BLaER1 (cell line): ENCODE measurements around the gene COL4A2.

Experiments used
- H3K27ac ChIP-seq: shearing (Covaris generic); formaldehyde crosslinking; 2 replicates; pipeline ENCODE4 v1.8.1; 2022
- H3K27me3 ChIP-seq: shearing (Covaris generic); formaldehyde crosslinking; 2 replicates; pipeline ENCODE4 v1.8.1; 2022
- H3K36me3 ChIP-seq: shearing (Covaris generic); formaldehyde crosslinking; 2 replicates; pipeline ENCODE4 v1.8.1; 2022
- H3K4me1 ChIP-seq: shearing (Covaris generic); formaldehyde crosslinking; 2 replicates; pipeline ENCODE4 v1.8.1; 2022
- H3K4me2 ChIP-seq: shearing (Covaris generic); formaldehyde crosslinking; 2 replicates; pipeline ENCODE4 v1.8.1; 2022
- H3K4me3 ChIP-seq: shearing (Covaris generic); formaldehyde crosslinking; 2 replicates; pipeline ENCODE4 v1.8.1; 2022
- H3K9ac ChIP-seq: shearing (Covaris generic); formaldehyde crosslinking; 2 replicates; pipeline ENCODE4 v1.8.1; 2022
- H3K9me3 ChIP-seq: shearing (Covaris generic); formaldehyde crosslinking; 2 replicates; pipeline ENCODE4 v1.8.1; 2022
- H4K20me1 ChIP-seq: shearing (Covaris generic); formaldehyde crosslinking; 2 replicates; pipeline ENCODE4 v1.8.1; 2022
- Cebpa-rat ChIP-seq: shearing (Covaris generic); IDR thresholded peaks from 2 replicates; pipeline ENCODE4 v1.8.1; 2022

Gene COL4A2

DNA sequence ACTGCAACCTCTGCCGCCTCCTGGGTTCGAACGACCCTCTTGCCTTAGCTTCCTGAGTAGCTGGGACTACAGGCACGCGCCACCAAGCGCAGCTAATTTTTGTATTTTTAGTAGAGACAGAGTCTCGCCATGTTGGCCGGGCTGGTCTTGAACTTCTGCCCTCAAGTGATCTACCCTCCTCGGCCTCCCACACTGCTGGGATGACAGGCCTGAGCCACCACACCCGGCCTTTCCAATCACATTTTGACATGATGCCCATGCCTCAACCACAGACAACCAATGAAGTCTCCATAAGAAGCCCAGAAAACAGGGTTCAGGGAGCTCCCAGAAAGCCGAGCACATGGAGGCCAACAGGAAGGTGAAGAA is 242.7 kb downstream of the COL4A2 start:
- Histone ChIP-seq H3K4me1 (peaks cover 2% of the 10 kb centered on the region; the same call in 1 of the 2 replicates), H4K20me1 (peaks cover 66% of the 10 kb centered on the region), H3K4me2 (no peak overlapping the region), H3K27me3 (no peaks in the 10 kb centered on the region), H3K9me3 (peaks cover 30% of the 10 kb centered on the region), H3K4me3 (no peak overlapping the region), H3K36me3 (peaks cover 62% of the 10 kb centered on the region), H3K27ac (no peak overlapping the region), H3K9ac (no peak overlapping the region)
- no peak for TF ChIP-seq Cebpa-rat

DNA sequence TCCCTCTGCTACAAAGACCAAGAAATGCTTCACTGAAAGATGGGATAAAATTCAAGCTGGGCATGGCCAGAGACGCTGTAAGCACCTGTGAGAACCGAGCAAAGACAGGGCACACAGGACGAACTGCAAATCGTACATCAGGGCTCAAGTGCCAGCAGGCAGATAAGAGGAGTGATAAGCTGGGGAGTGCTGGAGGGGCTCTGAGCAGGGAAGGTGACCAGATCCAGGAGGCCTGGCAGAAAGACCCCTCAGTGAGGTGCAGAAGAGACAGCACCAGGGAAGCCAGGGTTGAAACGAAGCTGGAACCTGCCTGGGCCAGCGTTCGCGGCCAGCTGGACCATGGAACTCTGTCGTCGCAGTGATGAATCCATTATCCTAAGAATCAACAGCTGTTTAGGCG is 244.2 kb downstream of the COL4A2 start:
- H3K27me3 ChIP-seq = no peaks in the 10 kb centered on the region
- no peak for TF ChIP-seq Cebpa-rat
- H3K36me3 ChIP-seq = peaks cover 63% of the 10 kb centered on the region
- no peak overlapping the region for H3K4me3 ChIP-seq
- no peak overlapping the region for H3K9ac ChIP-seq
- H3K4me1 ChIP-seq = peaks cover 17% of the 10 kb centered on the region
- H3K9me3 ChIP-seq = peaks cover 15% of the 10 kb centered on the region
- no peak overlapping the region for H3K4me2 ChIP-seq
- peaks cover 81% of the 10 kb centered on the region for H4K20me1 ChIP-seq
- no peak overlapping the region for H3K27ac ChIP-seq

DNA sequence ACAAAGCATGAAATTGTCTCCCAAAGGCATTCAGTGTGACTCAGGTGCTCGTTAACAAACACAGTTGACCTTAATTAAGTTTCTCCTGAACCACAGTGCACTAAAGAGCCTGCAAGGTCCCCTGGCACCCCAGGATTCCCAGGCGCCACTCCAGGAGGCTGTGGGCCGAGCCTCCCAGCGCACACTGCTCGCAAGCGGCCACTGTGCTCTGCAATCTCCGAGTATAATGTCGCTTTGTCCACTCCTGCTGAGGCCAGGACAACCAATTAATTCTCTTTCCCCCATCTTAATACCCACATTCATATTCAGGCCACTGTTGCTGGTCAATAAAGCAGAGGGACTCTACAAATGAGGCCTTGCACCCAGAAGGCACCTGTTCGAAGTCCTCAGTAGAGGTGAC is 245.7 kb downstream of the COL4A2 start:
- Histone ChIP-seq H3K27ac (no peak overlapping the region), H3K4me2 (no peak overlapping the region), H3K9me3 (peaks cover 13% of the 10 kb centered on the region), H4K20me1 (peaks cover 91% of the 10 kb centered on the region), H3K36me3 (peaks cover 67% of the 10 kb centered on the region), H3K4me3 (no peak overlapping the region), H3K9ac (no peak overlapping the region), H3K4me1 (peaks cover 29% of the 10 kb centered on the region), H3K27me3 (no peaks in the 10 kb centered on the region)
- TF ChIP-seq Cebpa-rat = no peak

DNA sequence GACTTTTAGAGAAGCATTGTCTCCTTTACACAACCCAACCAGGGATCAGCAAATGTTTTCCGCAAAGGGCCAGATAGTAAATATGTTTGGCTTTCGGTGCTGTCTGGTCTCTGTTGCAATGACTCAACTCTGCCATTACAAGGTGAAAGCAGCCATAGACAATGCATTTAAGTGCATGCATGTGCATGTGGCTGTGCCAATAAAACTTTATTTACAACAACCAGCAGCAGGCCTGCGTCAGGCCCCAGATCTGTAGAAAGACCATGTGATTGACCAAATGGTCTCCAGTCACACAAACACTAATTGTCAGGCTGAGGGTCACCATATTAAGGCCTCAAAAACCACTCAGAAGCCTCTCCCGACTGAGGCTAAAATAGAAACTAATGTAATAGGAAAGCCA is 246.3 kb downstream of the COL4A2 start:
- Histone ChIP-seq H4K20me1 (peaks cover 88% of the 10 kb centered on the region), H3K36me3 (peaks cover 64% of the 10 kb centered on the region), H3K27me3 (no peaks in the 10 kb centered on the region), H3K4me1 (peaks cover 35% of the 10 kb centered on the region), H3K4me2 (no peak overlapping the region), H3K4me3 (no peak overlapping the region), H3K9me3 (peaks cover 14% of the 10 kb centered on the region), H3K27ac (no peak overlapping the region), H3K9ac (no peak overlapping the region)
- TF ChIP-seq Cebpa-rat = no peak

DNA sequence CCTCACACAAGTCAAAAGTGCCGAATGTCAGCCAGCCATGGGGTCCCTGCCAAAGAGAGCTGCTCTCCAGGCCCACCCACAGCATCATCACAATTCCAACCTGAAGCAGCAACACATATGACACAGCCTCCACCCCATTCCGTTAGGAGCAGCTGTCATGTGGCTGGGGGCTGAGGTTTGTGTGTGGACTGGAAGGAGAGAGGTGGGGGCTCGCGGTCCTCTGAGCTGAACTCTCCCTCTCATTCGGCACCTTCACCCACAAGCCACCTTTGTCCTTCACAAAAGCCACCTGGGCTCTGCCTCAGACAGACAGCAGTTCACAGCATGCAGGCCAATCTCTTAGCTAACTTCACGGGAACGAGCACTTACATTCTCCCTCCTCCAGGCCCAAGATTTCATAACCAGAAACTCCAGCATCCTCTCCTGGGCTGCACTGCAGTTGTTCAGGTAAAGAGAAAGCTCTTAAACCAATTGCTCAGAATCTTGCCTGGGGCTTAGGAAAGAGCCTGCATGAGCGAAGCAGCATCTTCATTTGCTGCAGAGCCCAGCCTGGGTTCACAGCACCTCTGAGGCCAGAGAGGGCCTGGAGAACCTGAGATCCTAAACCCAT is 247.2 kb downstream of the COL4A2 start:
- TF ChIP-seq Cebpa-rat = no peak
- no peak overlapping the region for H3K4me3 ChIP-seq
- peaks cover 43% of the 10 kb centered on the region for H3K4me1 ChIP-seq
- H3K27ac ChIP-seq = no peak overlapping the region
- H3K4me2 ChIP-seq = no peak overlapping the region
- H3K9me3 ChIP-seq = peaks cover 14% of the 10 kb centered on the region
- H3K27me3 ChIP-seq = no peaks in the 10 kb centered on the region
- H3K36me3 ChIP-seq = peaks cover 59% of the 10 kb centered on the region
- peaks cover 80% of the 10 kb centered on the region for H4K20me1 ChIP-seq
- no peak overlapping the region for H3K9ac ChIP-seq

DNA sequence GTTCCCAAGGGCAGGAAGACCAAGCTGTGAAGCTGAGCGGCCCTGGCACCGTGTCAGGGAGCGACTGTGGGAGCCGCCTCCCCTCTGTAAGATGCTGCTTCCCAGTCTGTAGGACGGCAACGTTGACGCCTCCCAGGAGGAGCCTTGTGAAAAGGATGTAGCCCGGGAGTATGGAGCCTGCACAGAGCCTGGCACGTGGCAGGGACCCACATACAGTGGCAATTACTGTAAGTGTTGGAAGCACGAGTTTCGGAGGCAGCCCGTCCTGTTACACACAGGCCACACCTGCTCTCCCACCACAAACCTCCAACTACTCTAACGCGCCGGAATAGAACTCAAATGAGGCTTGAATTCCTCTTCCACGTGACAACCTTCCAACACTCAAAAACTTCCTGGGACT is 247.9 kb downstream of the COL4A2 start:
- H4K20me1 ChIP-seq = peaks cover 80% of the 10 kb centered on the region
- no peak overlapping the region for H3K27ac ChIP-seq
- H3K9me3 ChIP-seq = peaks cover 14% of the 10 kb centered on the region
- no peak overlapping the region for H3K4me2 ChIP-seq
- H3K4me1 ChIP-seq = peaks cover 50% of the 10 kb centered on the region
- H3K27me3 ChIP-seq = no peaks in the 10 kb centered on the region
- no peak overlapping the region for H3K9ac ChIP-seq
- TF ChIP-seq Cebpa-rat = no peak
- H3K4me3 ChIP-seq = no peak overlapping the region
- peaks cover 61% of the 10 kb centered on the region for H3K36me3 ChIP-seq

DNA sequence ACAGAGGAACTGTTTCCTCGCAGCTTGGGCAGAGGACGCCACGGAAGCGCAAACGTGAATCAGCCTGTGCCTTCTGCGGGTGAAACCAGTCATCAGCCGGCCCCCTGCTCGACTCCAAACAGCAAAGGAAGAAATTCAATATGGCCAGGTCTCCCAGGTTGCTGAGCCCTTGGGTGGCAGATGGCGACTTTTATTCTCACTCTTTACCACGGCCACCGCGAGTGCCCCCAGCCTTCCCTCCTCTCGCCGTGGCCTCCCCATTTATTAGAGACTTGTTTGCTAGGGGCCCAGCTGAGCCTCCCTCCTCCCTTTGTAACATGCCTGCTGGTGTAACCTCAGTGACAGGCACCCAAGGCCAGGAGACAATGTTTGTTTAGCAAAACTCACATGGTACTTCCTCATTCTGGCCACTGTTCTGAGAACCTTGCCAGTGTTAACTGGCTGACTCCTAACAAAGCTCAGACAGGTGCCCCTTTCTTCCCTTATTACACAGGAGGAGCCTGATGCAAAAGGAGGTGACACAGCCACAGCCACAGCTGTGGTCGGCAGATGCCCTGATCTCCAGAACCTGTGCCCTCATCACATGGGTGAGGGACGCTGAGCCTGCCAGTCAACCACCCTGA is 248.6 kb downstream of the COL4A2 start:
- H3K4me1 ChIP-seq = peaks cover 57% of the 10 kb centered on the region
- H3K27me3 ChIP-seq = no peaks in the 10 kb centered on the region
- no peak overlapping the region for H3K4me3 ChIP-seq
- no peak overlapping the region for H3K9ac ChIP-seq
- peak overlapping the region; percentile 39; the same call in 1 of the 2 replicates for H3K4me2 ChIP-seq
- peaks cover 14% of the 10 kb centered on the region for H3K9me3 ChIP-seq
- peaks cover 77% of the 10 kb centered on the region for H4K20me1 ChIP-seq
- peaks cover 56% of the 10 kb centered on the region for H3K36me3 ChIP-seq
- no peak for TF ChIP-seq Cebpa-rat
- H3K27ac ChIP-seq = peak overlapping the region; percentile 15; the same call in 1 of the 2 replicates

DNA sequence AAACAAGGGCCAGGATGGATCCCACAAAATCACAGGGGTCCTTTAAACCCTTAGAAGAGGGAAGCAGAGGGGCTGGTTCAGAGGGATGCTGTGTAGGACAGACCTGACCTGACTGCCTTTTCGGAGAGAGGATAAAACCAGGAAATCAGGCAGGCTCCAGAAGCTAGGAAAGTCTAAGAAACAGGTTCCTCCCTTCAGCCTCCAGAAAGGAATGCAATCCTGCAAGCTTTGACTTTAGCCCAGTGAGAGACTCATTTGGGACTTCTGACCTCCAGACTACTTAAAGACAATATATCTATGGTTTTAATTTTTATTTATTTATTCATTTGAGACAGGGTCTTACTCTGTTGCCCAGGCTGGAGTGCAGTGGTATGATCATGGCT is 249.1 kb downstream of the COL4A2 start:
- TF ChIP-seq Cebpa-rat = no peak
- Histone ChIP-seq H3K27ac (peak overlapping the region; percentile 15; the same call in 1 of the 2 replicates), H3K9me3 (peaks cover 14% of the 10 kb centered on the region), H3K9ac (no peak overlapping the region), H3K4me1 (peaks cover 59% of the 10 kb centered on the region), H3K36me3 (peaks cover 54% of the 10 kb centered on the region), H4K20me1 (peaks cover 72% of the 10 kb centered on the region), H3K27me3 (no peaks in the 10 kb centered on the region), H3K4me2 (peak overlapping the region; percentile 39; the same call in 1 of the 2 replicates), H3K4me3 (no peak overlapping the region)

DNA sequence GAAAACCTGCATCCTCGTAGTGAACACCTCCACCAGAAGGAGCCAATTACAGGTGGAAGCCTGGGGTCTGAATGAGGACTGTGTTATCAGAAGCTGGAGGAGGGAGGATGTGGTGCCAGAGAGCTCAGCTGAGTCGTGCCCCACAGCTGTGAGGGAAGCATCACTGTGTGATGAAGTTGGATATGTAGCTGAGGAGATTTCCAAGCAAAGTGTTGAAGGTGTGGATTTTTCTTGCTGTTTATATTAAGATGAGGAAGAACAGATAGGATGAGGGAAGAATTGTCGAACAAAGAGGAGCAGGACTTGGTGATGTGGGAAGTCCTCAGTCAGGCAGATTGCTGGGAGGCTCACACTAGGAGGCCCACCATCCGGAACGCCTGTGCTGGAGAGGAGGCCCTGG is 250.0 kb downstream of the COL4A2 start:
- Histone ChIP-seq H3K27me3 (no peaks in the 10 kb centered on the region), H3K36me3 (peaks cover 50% of the 10 kb centered on the region), H3K9ac (no peak overlapping the region), H3K9me3 (peaks cover 14% of the 10 kb centered on the region), H3K4me3 (no peak overlapping the region), H3K4me1 (peaks cover 59% of the 10 kb centered on the region), H4K20me1 (peaks cover 64% of the 10 kb centered on the region), H3K4me2 (no peak overlapping the region; the same call in 1 of the 2 replicates), H3K27ac (no peak overlapping the region)
- no peak for TF ChIP-seq Cebpa-rat

DNA sequence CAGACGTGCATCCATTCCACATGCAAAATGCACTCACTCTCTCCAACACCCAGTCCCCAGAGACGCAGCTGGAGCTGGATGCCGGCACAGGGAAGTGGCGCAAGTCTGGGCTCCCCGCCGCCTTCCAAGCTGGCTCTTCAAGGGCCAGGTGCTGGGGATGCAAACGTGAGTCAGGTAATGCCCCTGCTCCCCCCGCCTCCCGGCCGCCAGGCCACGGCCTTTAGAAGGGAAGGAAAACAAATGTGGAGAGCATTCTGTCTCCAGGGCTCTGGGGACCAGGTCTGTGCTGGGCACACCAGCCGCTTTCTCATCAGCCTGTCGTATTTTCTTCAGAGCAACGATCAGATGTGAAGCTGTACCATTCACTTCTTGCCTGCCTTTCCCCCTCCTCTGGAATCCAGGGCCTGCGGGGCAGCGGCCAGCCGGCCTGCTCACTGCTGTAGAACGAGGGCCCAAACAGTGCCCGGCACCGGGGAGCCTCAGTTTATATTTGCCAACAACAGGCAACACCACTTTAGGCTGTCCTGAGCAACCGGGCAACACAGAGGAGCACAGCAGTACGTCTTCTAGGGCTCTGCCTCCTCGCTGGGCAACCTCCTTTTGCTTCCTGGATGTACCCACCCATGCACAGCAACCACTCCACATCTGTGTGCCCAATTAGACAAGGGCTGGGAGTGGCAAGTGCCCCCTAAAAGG is 250.7 kb downstream of the COL4A2 start:
- H3K27me3 ChIP-seq = no peaks in the 10 kb centered on the region

More for the DNA sequence above, 250.7 kb downstream of the COL4A2 start:
- no peak for TF ChIP-seq Cebpa-rat
- peaks cover 14% of the 10 kb centered on the region for H3K9me3 ChIP-seq
- H3K4me3 ChIP-seq = no peak overlapping the region
- H3K4me2 ChIP-seq = peak overlapping the region; percentile 45
- peaks cover 63% of the 10 kb centered on the region for H4K20me1 ChIP-seq
- no peak overlapping the region for H3K9ac ChIP-seq
- 0 out of 2 replicates have a peak overlapping the region, but pooled peaks have one; percentile 35 for H3K27ac ChIP-seq
- peaks cover 50% of the 10 kb centered on the region for H3K36me3 ChIP-seq
- H3K4me1 ChIP-seq = peaks cover 66% of the 10 kb centered on the region
